Breast epithelium (tissue), 3 donors: ENCODE data around the gene NOC3L.

Source experiments
- CTCF ChIP-seq, 3 donors: fragments of 450-650 bp; IDR thresholded peaks; one replicate each; pipeline ENCODE4 v1.5.1; 2016 to 2017; ENCODE audit warnings: antibody characterized with exemption in 3 of 3, mild to moderate bottlenecking in 3 of 3, moderate library complexity in 3 of 3
- POLR2A ChIP-seq: fragments of 450-650 bp; IDR thresholded peaks from one replicate; pipeline ENCODE4 v1.6.1; 2016; ENCODE audit warnings: antibody characterized with exemption, mild to moderate bottlenecking, moderate library complexity
- POLR2AphosphoS5 ChIP-seq, 3 donors: sonication (generic); formaldehyde crosslinking; IDR thresholded peaks; one replicate each; pipeline ENCODE4 v1.6.1; 2017; ENCODE audit warnings: antibody characterized with exemption in 3 of 3

GRCh38 chr10:94300042-94300441 lies 62.7 kb downstream of the NOC3L start:
- TF ChIP-seq POLR2AphosphoS5 (IDR thresholded peaks at IDR 0.05) (no peak), CTCF (IDR thresholded peaks at IDR 0.05) (no peak), POLR2A (no peak)
